A549 (cell line): ENCODE data around the gene FARP2. TPM values are rescaled to one million over a fixed set of nuclear protein-coding genes. Genes with fewer than 3 reads are reported as not detected.
A peak's percentile ranks its signal among the peaks of the same experiment; 100 is the strongest.

Experiments
- ATAC-seq, 2 experiments: fragments of 200-7000 bp in 1 of 2; fragments of >200 bp in 1 of 2; cut with Nextera tagmentation in 1 of 2; cut with Tn5 transposase in 1 of 2; 3 replicates each; pipeline versions ENCODE4 v1.8.0 to v1.9.1; 2018 to 2020; ENCODE audit warnings: mild to moderate bottlenecking in 1 of 2, moderate library complexity in 1 of 2
- CTCF ChIA-PET: fragments of 300-600 bp; sonication (Branson Sonifier 250); formaldehyde crosslinking; extraction: SDS; loops from one replicate; lab custom pipeline; 2021; ENCODE audit warnings: antibody characterized with exemption, inconsistent platforms; lab: Yijun Ruan, JAX
- POLR2A ChIA-PET: fragments of 350-600 bp; formaldehyde crosslinking; extraction: SDS; loops from one replicate; lab custom pipeline; 2021; ENCODE audit warnings: antibody characterized with exemption, inconsistent platforms; lab: Yijun Ruan, JAX
- DNase-seq, 2 experiments: peaks; one replicate each; pipeline versions ENCODE4 v3.0.0 to v3.0.0-alpha.2; 2011 to 2016; ENCODE audit warnings: low read depth in 1 of 2, low spot score in 1 of 2
- FAIRE-seq: peaks from 2 replicates; lab custom pipeline; 2011; peaks lifted over from hg19 to GRCh38; lab: Jason Lieb, UNC
- H3K27ac ChIP-seq, 2 experiments: fragments of >200 bp; sonication (Bioruptor Twin); formaldehyde crosslinking; 3 replicates each; pipeline ENCODE4 v1.5.1; 2016 to 2017
- H3K4me1 ChIP-seq: fragments of >200 bp; sonication (Bioruptor Twin); formaldehyde crosslinking; 3 replicates; pipeline ENCODE4 v1.6.1; 2016
- H3K4me2 ChIP-seq: fragments of >200 bp; sonication (Bioruptor Twin); formaldehyde crosslinking; 3 replicates; pipeline ENCODE4 v1.6.1; 2016
- H3K4me3 ChIP-seq: fragments of >200 bp; sonication (Bioruptor Twin); formaldehyde crosslinking; 3 replicates; pipeline ENCODE4 v1.5.1; 2016
- H3K9me3 ChIP-seq: fragments of >200 bp; sonication (Bioruptor Twin); formaldehyde crosslinking; 3 replicates; pipeline ENCODE4 v1.6.1; 2016
- BHLHE40 ChIP-seq: IDR thresholded peaks from 2 replicates; pipeline ENCODE4 v1.6.1; 2012; ENCODE audit warnings: low read depth, low read length, inconsistent platforms
- E2F6 ChIP-seq: IDR thresholded peaks from 2 replicates; pipeline ENCODE4 v1.6.1; 2012; ENCODE audit warnings: low read depth, borderline replicate concordance
- HDAC2 ChIP-seq: fragments of 200-600 bp; sonication (generic); IDR thresholded peaks from 2 replicates; pipeline ENCODE4 v1.6.1; 2016
- HMGXB4 ChIP-seq: fragments of 250-450 bp; sonication (Bioruptor Pico); IDR thresholded peaks from 2 replicates; pipeline ENCODE4 v1.5.0; 2021; ENCODE audit warnings: mild to moderate bottlenecking, moderate library complexity, borderline replicate concordance
- HOXA7 ChIP-seq: fragments of 250-450 bp; sonication (Bioruptor Pico); IDR thresholded peaks from 2 replicates; pipeline ENCODE4 v1.5.0; 2020; ENCODE audit warnings: mild to moderate bottlenecking, moderate library complexity
- HOXB5 ChIP-seq: fragments of 250-450 bp; sonication (Bioruptor Pico); IDR thresholded peaks from 2 replicates; pipeline ENCODE4 v1.5.0; 2020; ENCODE audit warnings: mild to moderate bottlenecking, moderate library complexity
- JUNB ChIP-seq: fragments of >200 bp; sonication (Bioruptor Twin); formaldehyde crosslinking; IDR thresholded peaks from 2 replicates; pipeline ENCODE4 v1.6.1; 2016
- KDM1A ChIP-seq: fragments of 200-600 bp; sonication (generic); IDR thresholded peaks from 2 replicates; pipeline ENCODE4 v1.6.1; 2016; ENCODE audit warnings: low read depth, mild to moderate bottlenecking
- NR3C1 ChIP-seq: fragments of >200 bp; sonication (Bioruptor Twin); formaldehyde crosslinking; IDR thresholded peaks from 3 replicates; pipeline ENCODE4 v1.6.1; 2017
- POLR2A ChIP-seq: IDR thresholded peaks from 2 replicates; pipeline ENCODE4 v1.6.1; 2012; ENCODE audit warnings: mild to moderate bottlenecking, low read length
- POLR2AphosphoS2 ChIP-seq: conservative IDR thresholded peaks from 2 replicates; pipeline ENCODE4 v1.6.1; 2012; ENCODE audit warnings: low read length, improper control_type of control experiment, inconsistent platforms
- RAD21 ChIP-seq, 2 experiments: fragments of >200 bp in 1 of 2; sonication (Bioruptor Twin) in 1 of 2; formaldehyde crosslinking in 1 of 2; IDR thresholded peaks in 1 of 2; conservative IDR thresholded peaks in 1 of 2; 2 replicates in 1 of 2; 3 replicates in 1 of 2; pipeline ENCODE4 v1.6.1; 2012 to 2018; ENCODE audit warnings: inconsistent platforms in 1 of 2
- RNF2 ChIP-seq: fragments of 200-600 bp; sonication (generic); IDR thresholded peaks from 2 replicates; pipeline ENCODE4 v1.6.1; 2016; ENCODE audit warnings: low read depth, mild to moderate bottlenecking, antibody characterized with exemption, moderate library complexity, borderline replicate concordance
- SREBF2 ChIP-seq: fragments of 450-650 bp; IDR thresholded peaks from 2 replicates; pipeline ENCODE4 v1.6.1; 2014; ENCODE audit warnings: mild to moderate bottlenecking, moderate library complexity
- USF2 ChIP-seq: fragments of 450-650 bp; IDR thresholded peaks from 2 replicates; pipeline ENCODE4 v1.6.1; 2014; ENCODE audit warnings: antibody characterized with exemption
- ZSCAN20 ChIP-seq: fragments of 250-450 bp; sonication (Bioruptor Pico); IDR thresholded peaks from 2 replicates; pipeline ENCODE4 v1.8.0; 2022; ENCODE audit warnings: mild to moderate bottlenecking, moderate library complexity
- WGBS: methylation state at CpG from one replicate; pipeline ENCODE4 v1.1.6; 2017; ENCODE audit errors: missing lambda C conversion rate; 5-methylcytosine and 5-hydroxymethylcytosine counted together
- polyA plus RNA-seq, 4 experiments: library from polyadenylated mRNA; depleted of rRNA in 3 of 4; stranded (reverse); fragments of >200 nt; fragmentation: RNase III in 1 of 4; extraction: RNeasy Plus Mini Kit Qiagen cat#74134 plus additional on column Dnase treatment in 1 of 4; gene quantifications; 2 replicates in 3 of 4; 3 replicates in 1 of 4; pipeline ENCODE4 v1.2.3, GENCODE V29; 2011 to 2017
- TF ChIP-seq, protein P1 (sequence below): fragments of 200-600 bp; sonication (generic); IDR thresholded peaks from 2 replicates; pipeline ENCODE4 v1.6.1; 2016; ENCODE audit warnings: antibody characterized with exemption, mild to moderate bottlenecking, moderate library complexity

Gene FARP2
- polyA plus RNA-seq, 2 of the 4 experiments (the other 2 are of a cell fraction), result 17.0 to 29.1 TPM

DNA sequence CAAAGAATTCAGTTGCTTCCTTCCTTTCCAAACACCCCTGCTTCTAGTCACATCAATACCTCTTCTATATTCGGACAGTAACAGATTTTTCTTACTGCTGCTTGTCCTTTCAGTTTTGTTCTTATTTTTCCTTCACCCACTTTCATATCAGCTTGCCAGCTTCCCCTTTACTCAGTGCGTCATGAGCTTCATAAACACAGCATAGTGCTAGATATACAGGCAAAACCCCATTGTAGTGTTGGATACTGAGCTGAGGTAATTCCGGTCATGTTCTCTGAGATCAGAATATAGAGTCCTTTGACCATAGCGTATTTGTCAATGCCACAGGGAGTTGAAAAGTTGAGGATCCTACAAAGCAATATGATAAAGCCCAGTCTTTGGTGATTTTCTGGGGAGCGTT lies 2.4 kb downstream of the FARP2 start:
- POLR2A ChIA-PET, result interaction anchor here (1.0 kb wide), 1 partner anchor 343 kb away, joined by 3 read pairs; the partner anchor contains the start of gene ING5
- TF ChIP-seq HDAC2 (no peak), HOXA7 (CRISPR knock-in tag) (no peak), JUNB (no peak), KDM1A (no peak), SREBF2 (no peak), ZSCAN20 (CRISPR knock-in tag) (no peak), USF2 (no peak), HOXB5 (CRISPR knock-in tag) (no peak), E2F6 (no peak)
- TF ChIP-seq, protein P1, sequence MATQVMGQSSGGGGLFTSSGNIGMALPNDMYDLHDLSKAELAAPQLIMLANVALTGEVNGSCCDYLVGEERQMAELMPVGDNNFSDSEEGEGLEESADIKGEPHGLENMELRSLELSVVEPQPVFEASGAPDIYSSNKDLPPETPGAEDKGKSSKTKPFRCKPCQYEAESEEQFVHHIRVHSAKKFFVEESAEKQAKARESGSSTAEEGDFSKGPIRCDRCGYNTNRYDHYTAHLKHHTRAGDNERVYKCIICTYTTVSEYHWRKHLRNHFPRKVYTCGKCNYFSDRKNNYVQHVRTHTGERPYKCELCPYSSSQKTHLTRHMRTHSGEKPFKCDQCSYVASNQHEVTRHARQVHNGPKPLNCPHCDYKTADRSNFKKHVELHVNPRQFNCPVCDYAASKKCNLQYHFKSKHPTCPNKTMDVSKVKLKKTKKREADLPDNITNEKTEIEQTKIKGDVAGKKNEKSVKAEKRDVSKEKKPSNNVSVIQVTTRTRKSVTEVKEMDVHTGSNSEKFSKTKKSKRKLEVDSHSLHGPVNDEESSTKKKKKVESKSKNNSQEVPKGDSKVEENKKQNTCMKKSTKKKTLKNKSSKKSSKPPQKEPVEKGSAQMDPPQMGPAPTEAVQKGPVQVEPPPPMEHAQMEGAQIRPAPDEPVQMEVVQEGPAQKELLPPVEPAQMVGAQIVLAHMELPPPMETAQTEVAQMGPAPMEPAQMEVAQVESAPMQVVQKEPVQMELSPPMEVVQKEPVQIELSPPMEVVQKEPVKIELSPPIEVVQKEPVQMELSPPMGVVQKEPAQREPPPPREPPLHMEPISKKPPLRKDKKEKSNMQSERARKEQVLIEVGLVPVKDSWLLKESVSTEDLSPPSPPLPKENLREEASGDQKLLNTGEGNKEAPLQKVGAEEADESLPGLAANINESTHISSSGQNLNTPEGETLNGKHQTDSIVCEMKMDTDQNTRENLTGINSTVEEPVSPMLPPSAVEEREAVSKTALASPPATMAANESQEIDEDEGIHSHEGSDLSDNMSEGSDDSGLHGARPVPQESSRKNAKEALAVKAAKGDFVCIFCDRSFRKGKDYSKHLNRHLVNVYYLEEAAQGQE, result no peak
- CTCF ChIA-PET, result interaction anchor here (0.6 to 1.4 kb wide), 3 partner anchors 11 to 17 kb away, joined by 3 read pairs; no protein-coding TSS in a partner anchor
- H3K27ac ChIP-seq, result no peak overlapping the region
- H3K9me3 ChIP-seq, result no peaks in the 10 kb centered on the region
- no peak for ATAC-seq
- H3K4me1 ChIP-seq, result peaks cover 40% of the 10 kb centered on the region
- FAIRE-seq, result no peak
- H3K4me3 ChIP-seq, result no peak overlapping the region
- H3K4me2 ChIP-seq, result peak overlapping the region; percentile 96; the same call in 1 of the 3 replicates
- 97% methylated on average over 5 of the region's 5 CpGs for WGBS
- no peak for DNase-seq

GRCh38 chr2:241359481-241360045 lies 3.5 kb downstream of the FARP2 start:
- peaks cover 30% of the 10 kb centered on the region for H3K4me1 ChIP-seq
- DNase-seq (no peak), FAIRE-seq (no peak), ATAC-seq (no peak)
- ChIA-PET POLR2A (interaction anchor here (0.6 kb wide), 1 partner anchor 133 kb away, joined by 3 read pairs; no protein-coding TSS in a partner anchor), CTCF (interaction anchor here (0.6 to 1.0 kb wide), 2 partner anchors 32 to 119 kb away, joined by 3 read pairs; no protein-coding TSS in a partner anchor)
- 0 out of 3 replicates have a peak overlapping the region, but pooled peaks have one; percentile 5 for H3K4me2 ChIP-seq
- H3K4me3 ChIP-seq, result no peak overlapping the region
- H3K27ac ChIP-seq, result no peak overlapping the region
- 89% methylated on average over 7 of the region's 7 CpGs for WGBS
- no peak for TF ChIP-seq POLR2A
- no peak for TF ChIP-seq JUNB
- TF ChIP-seq BHLHE40, result no peak
- no peak for TF ChIP-seq POLR2AphosphoS2
- no peak for TF ChIP-seq RNF2
- no peak for TF ChIP-seq NR3C1
- H3K9me3 ChIP-seq, result no peaks in the 10 kb centered on the region

- no peak for DNase-seq
- peak in 1 of 2 experiments; percentile 30; a peak in 2 of 6 replicates for ATAC-seq
- H3K27ac ChIP-seq, result no peak overlapping the region
- H3K9me3 ChIP-seq, result no peaks in the 10 kb centered on the region
- no peak for FAIRE-seq
- TF ChIP-seq USF2 (no peak), HMGXB4 (no peak), E2F6 (no peak), RAD21 (conservative IDR thresholded peaks at IDR 0.05 in 1 of 2, IDR thresholded peaks at IDR 0.05 in 1 of 2) (no peak)
- ChIA-PET CTCF (interaction anchor here (1.9 kb wide), 1 partner anchor 9 kb away, joined by 4 read pairs; no protein-coding TSS in a partner anchor), POLR2A (no interaction called here)
- peaks cover 9% of the 10 kb centered on the region; the same call in 2 of the 3 replicates for H3K4me1 ChIP-seq
- no peak overlapping the region for H3K4me2 ChIP-seq
- H3K4me3 ChIP-seq, result no peak overlapping the region
- WGBS, result 93% methylated on average over 7 of the region's 7 CpGs
Observed at GRCh38 chr2:241363426-241363825, 7.3 kb downstream of the FARP2 start.
